HG02642 (cell line): ENCODE measurements around the gene MICAL2.
"Not testable (repeated sequence)": the region's sequence is repeated elsewhere in the genome, so short reads cannot be mapped to it uniquely, and the experiment has no call there.

Experiments used
- ATAC-seq: cut with Tn5 transposase; IDR thresholded peaks from one replicate; pipeline ENCODE4 v1.9.1; 2021; ENCODE audit warnings: mild to moderate bottlenecking; ENCODE audit not compliant: unreplicated experiment, poor library complexity

The MICAL2 gene

DNA sequence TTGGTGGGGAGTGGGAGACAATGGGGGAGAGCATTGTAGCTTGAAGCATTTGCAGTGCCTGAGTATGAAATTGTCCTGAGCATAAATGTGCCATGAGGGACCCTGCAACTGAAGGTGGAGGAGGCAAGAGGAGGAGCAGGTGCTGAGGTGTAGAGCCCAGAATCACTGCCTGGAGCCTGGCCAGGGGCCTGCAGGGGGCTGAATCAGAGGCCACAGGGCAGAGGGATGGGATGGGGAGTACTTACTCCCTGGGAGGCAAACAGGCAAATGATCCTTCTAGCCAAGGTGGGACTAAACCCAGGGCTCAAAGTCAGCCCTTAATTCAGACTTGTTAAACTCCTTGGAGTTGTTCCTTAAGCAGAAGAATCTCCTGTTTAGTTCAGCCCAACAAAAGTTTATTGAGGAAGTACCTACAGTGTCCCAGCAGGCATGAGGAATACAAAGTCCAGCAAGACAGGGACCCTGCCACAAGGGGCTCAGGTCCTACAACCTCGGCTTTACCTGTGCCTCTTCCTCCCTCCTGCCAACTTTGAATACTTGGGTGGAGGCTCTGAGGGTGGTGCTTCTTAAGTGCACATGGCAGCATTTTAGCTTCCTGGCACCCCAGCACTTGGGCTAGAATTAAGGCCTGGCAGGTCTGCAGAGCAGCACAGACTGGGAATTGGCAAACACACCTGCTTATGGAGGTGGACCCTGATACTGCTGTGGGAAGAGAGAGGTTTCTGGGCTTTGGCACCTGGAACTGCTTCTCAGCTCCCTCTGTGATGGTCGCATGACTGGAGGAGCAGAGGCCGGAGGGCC is 20.0 kb downstream of the MICAL2 start:
- ATAC-seq, result no peak

DNA sequence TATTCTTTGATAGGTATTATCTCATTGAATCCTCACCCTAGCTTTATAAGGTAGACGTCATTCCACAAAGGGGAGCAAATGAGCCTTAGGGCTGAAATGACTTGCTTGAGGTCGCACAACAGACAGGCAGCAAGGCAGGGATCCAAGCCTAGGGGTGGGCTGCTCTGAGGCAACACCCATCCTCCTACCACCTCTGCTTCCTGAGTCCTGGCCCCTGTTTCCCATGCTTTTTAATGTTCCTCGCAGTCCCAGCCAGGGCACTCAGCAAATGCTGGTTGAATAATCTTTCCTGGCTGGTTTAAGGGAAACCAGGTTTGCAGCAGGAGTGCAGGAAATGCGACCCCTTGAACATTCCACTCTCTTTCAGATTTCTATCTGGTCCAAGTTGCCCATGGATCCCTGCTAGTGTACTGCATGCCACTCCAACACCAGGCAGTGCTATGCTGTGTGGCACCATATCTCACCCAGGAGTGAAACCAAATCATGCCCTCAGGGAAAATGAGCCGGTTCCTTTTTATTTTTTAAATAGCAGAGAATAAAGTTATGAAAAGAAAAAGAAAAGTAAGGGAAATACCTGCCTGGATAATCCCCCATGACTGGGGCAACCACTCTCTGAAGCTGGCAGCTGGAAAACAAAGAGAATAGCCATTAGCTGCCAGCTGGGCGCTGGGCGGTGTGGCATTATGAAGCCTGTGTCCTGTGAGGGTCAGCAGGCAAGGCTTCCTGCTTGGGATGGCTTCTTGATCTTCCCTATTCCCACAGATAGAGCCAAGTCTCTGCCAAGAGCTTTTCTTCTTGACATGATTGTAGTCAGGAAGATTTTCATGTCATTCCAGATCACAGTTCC is 21.8 kb downstream of the MICAL2 start:
- ATAC-seq, result no peak

DNA sequence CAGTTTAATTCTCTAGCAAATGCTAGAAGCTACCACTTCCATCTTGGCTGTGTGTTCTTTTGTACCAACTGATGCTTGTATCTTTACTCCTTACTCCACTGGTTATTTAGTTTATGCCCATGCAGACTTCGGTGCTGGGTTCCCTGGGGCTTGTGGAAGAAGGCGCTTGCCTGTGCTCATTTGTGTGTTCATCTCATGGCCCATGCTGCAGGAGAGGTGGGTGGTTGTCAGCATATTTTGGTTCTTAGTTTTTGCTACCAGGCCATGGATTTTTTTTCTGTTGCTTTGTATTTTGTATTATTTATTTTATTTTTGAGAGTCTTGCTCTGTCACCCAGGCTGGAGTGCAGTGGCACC is 22.4 kb downstream of the MICAL2 start:
- no peak for ATAC-seq

DNA sequence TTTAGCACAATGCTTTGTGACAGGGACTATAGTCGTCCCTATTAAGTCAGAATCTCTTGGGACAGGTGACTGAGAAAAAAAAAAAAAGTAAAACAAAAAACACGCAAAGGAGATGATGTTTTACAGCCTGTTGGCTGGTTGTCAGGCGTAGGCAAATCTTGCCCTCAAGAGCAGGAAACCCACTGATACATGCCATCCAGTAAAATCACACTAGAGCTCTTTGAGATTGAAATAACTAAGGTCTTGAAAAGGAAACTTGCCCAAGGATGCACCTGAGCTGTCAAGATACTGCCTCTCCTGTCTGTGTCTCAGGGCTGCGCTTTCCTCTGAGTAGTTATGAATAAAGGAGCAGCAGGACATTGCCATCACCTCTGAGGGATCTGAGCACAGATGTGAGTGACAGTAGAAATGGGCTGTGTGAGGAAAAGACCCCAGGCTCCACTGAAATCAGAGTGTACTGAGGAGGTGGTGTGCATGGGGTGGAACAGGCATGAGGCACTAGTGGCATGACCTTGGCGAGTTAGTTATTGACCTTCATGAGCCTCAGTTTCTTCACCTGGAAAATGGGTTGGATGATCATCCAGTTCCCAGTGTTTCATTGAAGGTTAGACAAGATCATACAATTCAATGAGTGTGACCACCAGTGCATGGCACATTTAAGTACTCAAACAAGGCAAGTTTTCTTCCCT is 23.3 kb downstream of the MICAL2 start:
- ATAC-seq, result no peak

DNA sequence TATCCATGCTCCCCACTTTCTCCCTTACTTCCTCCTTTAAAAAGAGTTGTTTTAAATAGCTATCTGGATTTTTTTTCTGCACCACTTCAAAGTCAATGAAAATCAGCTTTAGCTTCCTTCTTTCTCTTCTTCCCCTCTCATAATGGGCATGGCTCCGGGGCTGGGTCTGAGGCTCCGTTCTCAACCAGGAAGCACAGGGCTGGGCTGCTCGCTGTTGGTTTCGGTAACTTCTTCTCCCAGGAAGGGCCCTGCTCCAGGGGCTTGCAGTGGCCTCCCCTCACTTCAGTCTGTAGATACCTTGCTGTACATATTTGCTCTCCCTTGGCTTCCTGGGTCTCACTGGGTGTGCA is 23.8 kb downstream of the MICAL2 start:
- no peak for ATAC-seq

DNA sequence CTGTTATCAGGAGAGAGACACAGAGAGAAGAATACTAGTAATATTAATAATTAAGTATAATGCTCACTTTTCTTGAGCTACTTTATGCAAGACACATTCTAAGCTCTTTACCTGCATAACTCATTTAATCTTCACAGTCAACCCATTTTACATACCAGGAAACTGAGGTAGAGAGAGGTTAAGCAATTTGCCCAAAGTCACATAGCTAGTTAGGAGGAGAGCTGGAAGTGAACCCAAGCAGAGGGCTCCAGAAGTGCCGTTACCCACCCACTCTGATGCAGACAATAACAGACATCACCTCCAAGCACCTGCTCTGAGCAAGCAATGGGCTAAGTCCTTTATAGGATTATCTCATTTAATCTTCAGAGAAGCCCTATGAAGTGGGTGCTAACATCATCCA is 24.8 kb downstream of the MICAL2 start:
- ATAC-seq, result no peak

DNA sequence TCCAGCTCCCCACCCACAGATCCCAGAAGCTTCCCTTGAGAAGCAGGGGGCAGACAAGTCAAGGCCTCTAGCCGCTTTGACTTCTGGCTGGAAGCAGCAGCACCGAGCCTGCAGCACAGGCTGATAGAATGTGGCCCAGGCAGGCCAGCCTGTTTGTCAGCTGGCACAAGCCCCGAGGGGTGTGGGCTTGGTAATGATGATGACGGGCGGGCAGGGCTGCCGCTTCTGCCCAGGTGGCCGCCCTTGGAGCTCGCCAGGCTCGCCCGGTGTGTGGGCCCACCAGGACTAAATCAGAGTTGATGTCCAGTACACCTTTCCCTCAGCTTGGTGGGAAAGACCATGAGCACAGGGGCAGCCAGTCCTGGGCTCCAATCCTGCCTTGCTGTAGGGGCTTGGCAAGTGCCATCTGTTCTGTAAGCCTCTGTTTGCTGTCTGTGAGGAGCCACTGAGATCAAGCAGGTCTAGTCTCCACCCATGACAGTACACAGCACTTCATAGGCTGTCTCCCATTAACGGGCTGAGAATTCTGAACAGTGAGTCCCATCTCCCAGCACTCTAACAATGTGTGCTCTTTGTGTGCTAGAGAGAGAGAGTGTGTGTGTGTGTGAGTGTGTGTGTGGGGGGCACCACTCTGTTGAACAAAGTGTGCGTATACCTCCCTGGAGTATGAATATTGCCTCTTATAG is 26.8 kb downstream of the MICAL2 start:
- no peak for ATAC-seq

DNA sequence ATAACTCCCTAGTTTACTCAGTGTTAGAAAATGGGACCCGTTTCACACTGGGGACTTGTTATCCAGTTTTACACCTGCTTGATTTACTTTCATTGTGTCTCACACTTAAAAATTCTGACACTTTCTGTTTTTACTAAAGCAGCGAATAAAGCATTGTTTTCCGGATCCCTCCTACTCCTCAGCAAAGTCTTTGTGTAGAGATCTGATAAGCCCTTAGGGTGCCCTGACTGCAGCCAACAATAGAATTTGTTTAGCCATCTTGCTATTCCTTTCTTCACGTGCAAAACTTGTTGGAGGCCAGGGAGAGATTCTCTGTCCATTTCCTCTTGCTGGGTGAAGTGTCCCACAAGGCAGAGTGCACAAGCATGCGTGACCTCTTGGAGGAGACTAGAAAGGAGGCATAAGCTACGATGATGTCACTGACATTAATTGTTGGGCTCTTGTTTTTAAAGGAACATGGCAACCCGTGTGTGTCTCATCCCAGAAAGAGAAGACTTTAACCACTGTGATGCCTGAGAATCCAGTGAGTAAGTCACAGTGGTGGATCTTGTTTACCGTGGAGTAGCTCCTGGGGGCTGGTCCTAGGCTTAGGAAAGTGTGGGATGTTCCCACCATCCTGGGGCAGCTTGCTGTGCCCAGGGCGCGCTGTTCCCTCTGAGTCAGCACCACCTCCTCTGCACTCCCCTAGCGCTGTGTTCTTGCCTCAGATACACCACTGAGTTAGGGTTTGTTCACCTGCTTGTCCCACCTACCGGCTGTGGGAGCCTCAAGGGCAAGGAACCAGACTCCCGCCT is 27.7 kb downstream of the MICAL2 start:
- no peak for ATAC-seq

DNA sequence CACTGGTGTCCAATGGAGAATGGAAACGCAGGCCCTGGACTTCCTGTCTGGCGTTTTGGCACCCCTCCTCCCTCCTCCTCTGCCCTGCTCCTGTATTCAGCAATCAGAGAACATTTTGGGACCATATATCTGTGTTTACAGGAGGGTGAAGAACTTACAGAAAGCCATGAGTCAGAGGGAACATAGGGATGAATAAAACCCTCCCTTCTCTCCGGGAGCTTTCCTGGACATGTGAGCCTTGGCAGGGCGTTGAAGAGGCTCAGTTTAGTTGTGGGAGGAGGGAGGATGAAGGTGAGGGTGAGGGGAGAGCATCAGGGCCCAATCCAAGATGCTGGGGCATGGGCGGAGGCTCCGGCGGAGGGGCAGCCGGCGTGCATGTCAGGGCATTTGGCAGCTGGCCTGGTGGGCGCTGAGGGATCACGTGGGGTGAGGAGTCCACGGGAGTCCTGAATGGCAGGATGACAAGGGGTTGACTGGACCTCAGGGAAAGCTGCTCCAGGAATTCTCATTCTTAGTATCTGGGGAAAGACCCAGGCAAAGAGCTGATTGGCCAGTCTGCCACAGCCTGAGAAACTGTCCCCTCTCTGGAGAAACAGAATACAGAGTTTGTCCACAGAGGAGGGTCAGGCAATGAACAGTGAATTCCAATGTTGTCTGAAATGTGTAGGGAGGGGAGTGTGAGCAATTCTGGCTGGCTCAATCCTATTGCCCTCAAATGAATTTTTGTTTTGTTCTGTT is 28.9 kb downstream of the MICAL2 start:
- ATAC-seq, result no peak

DNA sequence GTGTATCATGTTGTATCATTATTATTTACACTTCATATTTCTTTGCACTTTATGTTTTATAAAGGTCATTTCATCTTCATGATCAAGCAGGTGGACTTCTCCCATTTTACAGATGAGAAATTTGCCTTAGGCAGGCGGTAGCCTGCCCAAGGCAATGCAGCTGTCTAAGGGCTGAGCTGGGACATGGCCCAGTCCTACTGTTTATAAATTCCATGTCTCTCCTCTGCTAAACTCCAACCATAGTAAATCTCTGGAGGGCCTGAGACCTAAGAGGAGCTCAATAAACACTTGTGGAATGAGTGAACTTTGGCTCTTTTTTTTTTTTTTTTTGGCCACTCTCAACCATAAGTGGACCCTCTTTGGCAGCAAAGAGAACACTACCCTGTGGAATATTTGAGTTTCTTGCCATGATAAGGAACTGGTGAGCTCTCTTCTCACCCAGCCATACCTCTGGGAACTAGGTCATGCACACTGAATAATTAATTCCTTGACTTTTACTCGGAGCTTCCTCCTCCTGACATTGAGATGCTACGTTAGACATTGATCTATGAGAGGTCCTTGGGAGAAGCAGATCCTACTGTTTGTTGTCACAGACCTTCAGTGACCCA is 29.9 kb downstream of the MICAL2 start:
- no peak for ATAC-seq

DNA sequence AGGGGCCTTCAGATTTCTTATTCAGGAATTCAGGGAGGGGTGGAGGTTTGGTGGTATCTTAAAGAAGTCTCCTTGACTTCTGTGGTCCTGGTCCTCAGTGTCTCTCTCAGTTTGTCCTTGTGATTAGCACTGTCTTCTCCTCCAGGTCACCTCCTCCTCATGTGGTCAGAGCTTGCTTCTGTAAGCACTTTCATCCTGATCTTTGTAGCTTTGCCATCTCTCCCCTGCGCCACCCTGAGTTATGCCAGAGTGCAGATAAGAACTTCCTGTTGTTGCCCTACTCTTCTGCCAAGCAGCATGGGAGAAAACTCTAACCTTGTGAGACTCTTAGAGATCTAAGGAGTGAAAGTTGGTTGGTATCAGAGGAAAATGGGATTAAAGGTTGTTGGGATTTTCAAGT is 30.9 kb downstream of the MICAL2 start:
- ATAC-seq, result no peak

DNA sequence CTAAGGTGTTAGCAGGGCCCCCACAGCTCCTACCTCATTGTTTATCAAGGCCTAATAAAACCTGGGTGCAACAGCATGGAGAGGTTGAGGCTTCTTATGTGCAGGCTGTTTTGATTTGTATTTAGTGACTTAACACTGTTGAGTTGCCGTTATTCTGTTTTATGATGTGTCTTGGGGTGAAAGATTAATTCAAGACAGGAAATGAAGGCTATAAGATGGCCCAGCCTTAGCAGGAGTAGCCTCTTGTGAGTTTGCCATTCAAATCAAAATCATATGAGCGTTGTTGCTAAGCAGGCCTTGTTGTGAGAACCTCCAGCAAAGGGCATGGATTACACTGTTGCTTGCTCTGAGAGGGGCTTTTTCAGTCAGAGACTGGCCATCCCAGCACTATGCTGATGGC is 31.8 kb downstream of the MICAL2 start:
- ATAC-seq, result no peak

DNA sequence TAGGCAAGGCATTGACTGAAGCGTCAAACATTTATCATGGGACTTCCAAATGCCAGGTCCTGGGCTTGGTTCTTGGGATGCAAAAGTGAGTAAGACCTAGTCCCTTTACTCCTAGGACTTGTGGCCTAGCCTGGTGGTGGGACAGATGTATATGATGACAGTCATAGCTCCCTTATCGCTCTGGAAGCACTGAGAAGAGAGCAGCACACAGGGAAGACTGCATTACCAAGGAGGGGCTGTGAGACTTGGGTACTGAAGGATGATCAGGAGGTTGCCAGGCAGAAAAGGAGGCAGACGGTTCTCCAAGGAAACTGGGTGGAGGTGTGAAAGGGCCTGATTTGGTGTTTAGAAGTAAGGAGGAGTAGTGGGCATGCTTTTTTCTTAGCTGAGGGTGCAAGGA is 32.5 kb downstream of the MICAL2 start:
- ATAC-seq, result no peak

DNA sequence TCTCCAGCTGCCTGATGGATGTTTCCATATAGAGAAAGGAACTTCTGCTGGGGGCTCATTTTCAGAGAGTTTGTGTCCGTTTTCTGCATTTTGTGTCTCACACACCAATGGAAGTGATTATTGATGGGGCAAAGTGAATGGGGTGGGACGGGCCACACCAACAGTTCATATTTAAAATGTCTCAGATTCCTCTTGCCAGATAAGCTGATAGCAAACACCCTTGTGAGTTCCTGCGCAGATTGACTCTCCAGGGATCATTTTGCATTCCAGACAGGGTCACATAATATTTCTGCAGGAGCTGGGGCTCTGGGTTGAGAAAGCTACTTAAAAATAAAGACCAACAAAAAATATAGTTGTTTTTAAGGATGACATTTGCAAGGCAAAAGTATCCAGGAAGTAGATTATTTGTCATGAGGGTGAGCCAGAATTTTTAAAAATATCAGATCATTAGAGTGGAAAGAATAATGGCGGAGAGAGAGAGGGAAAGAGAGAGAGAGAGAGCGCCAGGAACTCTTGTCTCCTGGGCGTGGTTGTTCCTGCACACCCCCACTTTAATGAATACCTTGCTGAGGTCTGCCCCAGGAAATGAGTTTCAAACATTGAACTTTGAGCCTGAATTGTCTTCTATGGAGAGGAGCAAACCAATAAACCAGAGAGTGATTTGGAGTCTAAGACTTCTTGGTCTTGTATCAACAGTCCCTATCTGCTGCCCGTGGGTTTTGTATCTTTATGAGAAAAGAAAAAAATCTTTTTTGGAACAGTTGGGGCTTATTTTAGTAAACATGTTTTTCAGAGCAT is 33.3 kb downstream of the MICAL2 start:
- ATAC-seq, result no peak

DNA sequence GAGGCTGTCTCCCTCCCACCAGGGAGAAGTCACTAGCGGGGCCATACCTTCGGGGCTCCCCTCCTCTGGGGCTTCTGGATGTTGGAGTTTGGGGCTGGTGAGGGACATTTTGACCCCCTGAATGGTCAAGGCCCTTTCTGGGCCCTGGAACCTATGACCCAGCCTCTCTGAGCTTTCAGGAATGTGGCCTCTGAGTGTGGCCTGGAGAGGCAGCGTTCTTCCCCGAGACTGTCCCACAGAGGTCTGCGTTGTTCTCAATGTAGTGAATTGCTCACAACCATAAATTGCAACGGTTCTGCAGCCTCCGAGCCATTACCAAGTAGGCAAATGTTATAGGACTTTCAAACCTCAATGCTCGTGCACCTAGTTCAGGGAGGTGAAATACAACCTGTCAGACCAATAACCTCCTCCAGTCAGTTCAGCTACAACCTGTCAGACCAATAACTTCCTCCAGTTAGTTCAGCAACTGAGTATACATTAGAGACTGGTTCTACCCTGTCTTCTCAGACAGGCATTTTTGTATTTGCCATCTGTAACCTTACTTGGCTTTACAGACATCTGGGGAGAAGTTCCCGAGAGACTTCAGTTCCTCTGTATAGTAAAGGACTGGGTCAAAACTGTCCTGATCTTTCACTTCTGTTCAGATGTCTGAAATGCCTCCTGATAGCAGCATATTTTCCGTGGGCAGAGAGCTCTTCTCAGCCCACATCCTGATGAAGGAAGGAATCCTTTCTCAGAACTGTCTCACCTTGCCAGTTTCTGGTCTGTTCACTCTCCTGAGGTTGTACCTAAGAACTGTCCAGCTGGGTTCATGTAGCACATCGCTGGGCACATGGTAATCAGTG is 34.2 kb downstream of the MICAL2 start:
- ATAC-seq, result no peak

DNA sequence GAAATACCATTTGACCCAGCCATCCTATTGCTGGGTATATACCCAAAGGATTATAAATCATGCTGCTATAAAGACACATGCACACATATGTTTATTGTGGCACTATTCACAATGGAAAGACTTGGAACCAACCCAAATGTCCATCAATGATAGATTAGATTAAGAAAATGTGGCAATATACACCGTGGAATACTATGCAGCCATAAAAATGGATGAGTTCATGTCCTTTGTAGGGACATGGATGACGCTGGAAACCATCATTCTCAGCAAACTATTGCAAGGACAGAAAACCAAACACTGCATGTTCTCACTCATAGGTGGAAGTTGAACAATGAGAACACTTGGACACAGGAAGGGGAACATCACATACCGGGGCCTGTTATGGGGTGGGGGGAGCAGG is 36.3 kb downstream of the MICAL2 start:
- ATAC-seq, result not testable (repeated sequence)

DNA sequence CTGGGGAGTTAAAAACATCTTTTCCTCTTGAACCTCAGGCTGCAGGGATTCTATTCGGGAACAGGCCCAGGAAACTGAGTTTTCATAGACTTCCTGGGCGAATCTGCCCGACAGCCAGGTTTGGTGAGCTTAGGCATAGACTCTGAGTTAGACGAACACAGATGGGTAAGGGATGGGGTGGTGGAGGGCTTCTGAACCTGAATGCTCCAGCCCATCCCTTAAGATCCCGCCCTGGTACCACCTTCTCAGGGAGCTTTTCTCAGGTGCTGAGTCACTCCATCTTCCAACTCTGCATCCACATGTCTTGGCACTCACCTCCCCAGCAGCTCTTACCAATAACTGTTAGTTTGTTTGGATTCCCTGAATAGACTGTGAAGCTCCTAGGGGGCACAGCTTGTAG is 37.4 kb downstream of the MICAL2 start:
- ATAC-seq, result no peak
